Measurements from ENCODE around the gene MIPOL1.

The MIPOL1 gene

GRCh38 chr14:37464192-37464858, 266.6 kb downstream of the MIPOL1 start:
- DNase-seq (ENCODE audit: low spot score): no peak

GRCh38 chr14:37466003-37466622, 268.4 kb downstream of the MIPOL1 start:
- no peak for DNase-seq (ENCODE audit: low spot score)

- DNase-seq (ENCODE audit: low spot score): no peak
Observed at GRCh38 chr14:37466623-37467088, 268.9 kb downstream of the MIPOL1 start.

GRCh38 chr14:37469650-37470049, 271.9 kb downstream of the MIPOL1 start:
- no peak for DNase-seq (ENCODE audit: low spot score)

- DNase-seq (ENCODE audit: low spot score): no peak
Observed at GRCh38 chr14:37470251-37470650, 272.5 kb downstream of the MIPOL1 start.

GRCh38 chr14:37472906-37473305, 275.2 kb downstream of the MIPOL1 start:
- DNase-seq (ENCODE audit: low spot score): no peak

- DNase-seq (ENCODE audit: low spot score): no peak
Observed at GRCh38 chr14:37474191-37474590, 276.5 kb downstream of the MIPOL1 start.

GRCh38 chr14:37480446-37481290, 282.9 kb downstream of the MIPOL1 start:
- no peak for DNase-seq (ENCODE audit: low spot score)

GRCh38 chr14:37482428-37482827, 284.7 kb downstream of the MIPOL1 start:
- no peak for DNase-seq (ENCODE audit: low spot score)

GRCh38 chr14:37483672-37484071, 285.9 kb downstream of the MIPOL1 start:
- DNase-seq (ENCODE audit: low spot score): no peak

- DNase-seq (ENCODE audit: low spot score): no peak
Observed at GRCh38 chr14:37490607-37491006, 292.9 kb downstream of the MIPOL1 start.

- DNase-seq (ENCODE audit: low spot score): no peak
Observed at GRCh38 chr14:37491076-37491475, 293.3 kb downstream of the MIPOL1 start.

- no peak for DNase-seq (ENCODE audit: low spot score)
Observed at GRCh38 chr14:37493606-37494005, 295.9 kb downstream of the MIPOL1 start.

GRCh38 chr14:37497422-37497821, 299.7 kb downstream of the MIPOL1 start:
- DNase-seq (ENCODE audit: low spot score): no peak

- no peak for DNase-seq (ENCODE audit: low spot score)
Observed at GRCh38 chr14:37501877-37502276, 304.1 kb downstream of the MIPOL1 start.

- DNase-seq (ENCODE audit: low spot score): no peak
Observed at GRCh38 chr14:37508503-37508902, 310.8 kb downstream of the MIPOL1 start.

GRCh38 chr14:37512173-37512572, 314.4 kb downstream of the MIPOL1 start:
- DNase-seq (ENCODE audit: low spot score): no peak

GRCh38 chr14:37515771-37516170, 318.0 kb downstream of the MIPOL1 start:
- DNase-seq (ENCODE audit: low spot score): no peak

GRCh38 chr14:37526994-37527393, 329.3 kb downstream of the MIPOL1 start:
- DNase-seq (ENCODE audit: low spot score): no peak

GRCh38 chr14:37539992-37540391, 342.3 kb downstream of the MIPOL1 start:
- DNase-seq (ENCODE audit: low spot score): no peak

GRCh38 chr14:37544407-37544806, 346.7 kb downstream of the MIPOL1 start:
- no peak for DNase-seq (ENCODE audit: low spot score)

- DNase-seq (ENCODE audit: low spot score): no peak
Observed at GRCh38 chr14:37545174-37545573, 347.4 kb downstream of the MIPOL1 start.

All from germinal center (tissue), 1 donor.